HT-29 (cell line): ENCODE results near the gene KCNQ1. TPM values are rescaled to one million over a fixed set of nuclear protein-coding genes. Genes with fewer than 3 reads are reported as not detected.

ENCODE experiments used
- DNase-seq: peaks from one replicate; pipeline ENCODE4 v3.0.0-alpha.2; 2015; ENCODE audit warnings: low spot score
- total RNA-seq: library from RNA; depleted of rRNA; stranded (reverse); fragments of >200 nt; shearing (Covaris generic); gene quantifications from 2 replicates; pipeline ENCODE4 v1.2.3, GENCODE V29; 2014

The KCNQ1 gene
- total RNA-seq, 1 experiment from 2014 or later, result 9.9 TPM

DNA sequence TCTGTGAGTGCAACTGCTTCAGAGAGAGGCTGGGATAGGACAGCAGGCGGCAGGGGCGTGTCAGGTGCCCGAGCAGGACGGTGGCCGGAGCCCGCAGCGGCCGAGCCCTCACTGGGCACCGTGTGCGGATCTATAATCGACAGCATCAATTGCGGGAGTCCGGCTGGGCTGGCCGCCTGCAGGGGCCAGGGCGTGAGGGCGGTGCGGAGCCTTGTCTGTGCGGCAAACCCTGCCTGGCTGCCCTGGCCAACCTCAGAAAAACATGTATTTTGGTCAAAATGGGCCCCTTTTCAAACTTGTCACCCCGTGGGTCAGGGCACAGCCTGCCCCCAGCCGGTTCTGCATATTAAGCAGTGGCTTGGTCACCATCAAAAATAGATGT, 346.3 kb downstream of the KCNQ1 start:
- no peak for DNase-seq

DNA sequence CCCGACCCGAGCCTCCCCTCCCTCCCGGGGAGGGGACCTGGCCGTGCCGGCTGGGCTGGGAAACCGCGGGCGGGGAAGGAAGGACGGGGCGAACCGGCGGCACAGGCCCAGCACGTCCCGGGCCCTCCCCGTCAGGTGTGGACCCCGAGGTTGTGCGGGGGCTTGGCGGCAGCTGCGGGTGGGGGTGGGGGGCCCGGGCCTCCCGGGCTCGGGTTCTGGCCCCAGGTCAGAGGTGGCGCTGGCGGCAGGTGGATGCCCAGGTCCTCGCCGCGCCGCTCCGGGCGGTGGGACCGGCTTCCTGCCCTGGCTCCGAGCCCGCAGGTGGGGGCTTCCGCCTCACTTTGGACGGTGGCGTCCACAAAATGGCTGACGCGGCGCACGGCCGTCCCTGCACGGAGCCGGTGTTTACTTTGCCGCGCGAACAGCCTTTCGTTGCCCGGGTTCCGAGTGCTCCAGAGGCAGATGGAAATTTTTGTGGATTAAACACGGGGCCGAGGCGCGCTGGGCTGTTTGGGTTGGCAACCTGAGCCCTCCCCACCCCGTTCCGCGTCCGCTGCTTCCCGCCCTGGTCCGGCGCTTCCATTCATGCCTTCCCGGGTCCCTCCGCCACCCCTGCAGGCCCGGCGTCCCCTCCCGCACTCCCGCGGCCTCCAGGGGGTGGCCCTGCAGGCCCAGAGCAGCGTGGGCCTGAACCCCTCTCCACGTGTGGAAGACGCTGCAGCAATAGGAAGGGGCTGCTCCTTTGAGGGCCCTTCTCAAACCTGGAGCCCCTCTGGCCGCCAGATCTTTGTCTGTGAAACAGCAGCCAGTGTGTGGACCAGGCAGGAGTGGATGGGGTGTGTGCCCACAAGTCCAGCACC, 346.9 kb downstream of the KCNQ1 start:
- no peak for DNase-seq

GRCh38 chr11:2792381-2793250, 347.8 kb downstream of the KCNQ1 start:
- no peak for DNase-seq

DNA sequence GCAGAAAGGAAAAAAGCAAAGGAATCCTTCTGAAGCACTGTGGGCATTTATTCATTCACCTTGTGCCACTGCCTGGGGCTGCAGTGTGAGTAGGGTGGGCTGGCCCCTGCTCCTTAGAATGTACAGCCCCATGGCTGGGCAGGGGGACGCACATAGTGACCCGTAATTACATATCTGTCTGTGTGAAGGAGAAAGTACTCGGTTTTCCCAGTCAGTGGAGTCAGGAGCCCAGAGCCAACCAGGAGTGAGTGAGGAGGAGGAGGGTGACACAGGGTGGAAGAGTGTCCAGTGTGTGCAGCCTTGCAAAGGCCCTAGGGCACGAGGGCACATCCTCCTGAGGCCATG, 348.9 kb downstream of the KCNQ1 start:
- DNase-seq, result no peak

- DNase-seq, result no peak
Measured at GRCh38 chr11:2794046-2794967, 349.5 kb downstream of the KCNQ1 start.

- no peak for DNase-seq
Measured at GRCh38 chr11:2794968-2795322, 350.1 kb downstream of the KCNQ1 start.

DNA sequence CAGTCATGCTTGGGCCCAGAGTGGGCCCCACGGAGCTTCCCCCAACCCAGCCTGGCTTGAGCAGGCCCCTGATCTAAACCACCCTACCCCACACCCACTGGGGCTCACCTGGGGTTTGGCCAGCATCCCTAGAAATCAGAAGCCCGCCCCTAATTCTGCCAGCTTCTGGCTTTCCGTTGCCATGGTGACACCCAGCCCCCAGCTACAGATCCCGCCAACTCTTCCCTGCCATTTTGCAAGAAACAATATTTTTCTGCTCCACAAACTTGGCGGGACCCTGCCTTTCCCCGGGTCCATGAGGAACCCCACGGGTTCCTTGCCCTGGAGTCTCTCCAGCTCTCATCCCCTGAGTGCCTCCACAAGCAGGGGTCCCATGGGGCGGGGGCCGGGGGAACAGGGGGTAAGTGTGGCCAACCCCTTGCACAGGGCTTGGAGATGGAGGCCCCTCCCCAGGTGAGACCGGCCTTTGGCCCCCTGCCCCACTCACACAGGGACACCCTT, 350.7 kb downstream of the KCNQ1 start:
- no peak for DNase-seq

DNA sequence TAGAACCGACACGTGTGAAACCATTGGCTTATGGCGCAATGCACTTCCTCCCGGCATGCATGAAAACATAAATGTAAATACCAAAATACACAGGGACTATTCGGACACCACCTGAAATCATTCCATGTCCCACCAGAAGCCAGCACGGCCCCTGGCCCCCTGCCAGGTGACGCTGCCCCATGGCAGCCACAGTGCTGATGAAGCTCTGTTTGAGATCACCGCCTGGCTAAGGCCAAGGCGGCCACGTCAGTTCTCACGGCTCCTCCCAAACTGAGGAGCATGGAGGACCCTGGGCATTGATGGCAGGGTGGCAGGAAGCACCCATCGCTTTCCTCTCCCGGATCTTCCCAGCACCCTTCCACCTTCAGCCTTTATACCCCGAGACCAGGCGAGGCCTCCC, 351.3 kb downstream of the KCNQ1 start:
- no peak for DNase-seq

DNA sequence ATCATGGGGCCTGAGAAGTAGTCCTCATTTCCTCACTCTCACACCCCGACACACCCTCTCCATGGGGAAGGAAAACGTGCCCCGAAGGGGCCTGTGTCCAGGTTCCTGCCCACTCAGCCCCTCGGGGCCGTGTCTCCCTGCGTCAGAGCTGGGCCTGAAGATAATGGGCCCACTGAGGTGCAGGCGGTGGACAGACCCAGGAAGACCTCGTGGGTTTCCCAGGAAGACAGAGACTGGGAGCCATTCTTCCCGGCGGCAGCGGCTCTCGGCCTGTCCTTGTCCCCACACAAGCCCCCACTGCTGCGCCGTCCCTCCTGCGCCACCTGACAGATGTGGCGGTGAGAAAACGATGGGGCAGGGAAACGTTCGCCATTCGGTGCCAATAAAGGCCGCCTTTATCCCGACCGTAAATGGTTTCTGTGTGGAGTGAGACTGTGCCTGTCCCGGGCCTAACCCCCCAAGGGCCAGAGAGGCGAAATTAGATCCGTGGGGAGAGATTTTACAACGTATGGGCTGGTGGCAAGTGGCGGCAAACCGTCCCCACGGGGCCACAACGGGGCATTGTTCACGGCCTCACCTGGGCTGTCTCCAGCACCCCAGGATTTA, 351.8 kb downstream of the KCNQ1 start:
- no peak for DNase-seq

GRCh38 chr11:2797121-2797711, 352.4 kb downstream of the KCNQ1 start:
- DNase-seq, result no peak

- DNase-seq, result no peak
Measured at GRCh38 chr11:2797741-2798361, 353.0 kb downstream of the KCNQ1 start.

- DNase-seq, result no peak
Measured at GRCh38 chr11:2798951-2799761, 354.3 kb downstream of the KCNQ1 start.

DNA sequence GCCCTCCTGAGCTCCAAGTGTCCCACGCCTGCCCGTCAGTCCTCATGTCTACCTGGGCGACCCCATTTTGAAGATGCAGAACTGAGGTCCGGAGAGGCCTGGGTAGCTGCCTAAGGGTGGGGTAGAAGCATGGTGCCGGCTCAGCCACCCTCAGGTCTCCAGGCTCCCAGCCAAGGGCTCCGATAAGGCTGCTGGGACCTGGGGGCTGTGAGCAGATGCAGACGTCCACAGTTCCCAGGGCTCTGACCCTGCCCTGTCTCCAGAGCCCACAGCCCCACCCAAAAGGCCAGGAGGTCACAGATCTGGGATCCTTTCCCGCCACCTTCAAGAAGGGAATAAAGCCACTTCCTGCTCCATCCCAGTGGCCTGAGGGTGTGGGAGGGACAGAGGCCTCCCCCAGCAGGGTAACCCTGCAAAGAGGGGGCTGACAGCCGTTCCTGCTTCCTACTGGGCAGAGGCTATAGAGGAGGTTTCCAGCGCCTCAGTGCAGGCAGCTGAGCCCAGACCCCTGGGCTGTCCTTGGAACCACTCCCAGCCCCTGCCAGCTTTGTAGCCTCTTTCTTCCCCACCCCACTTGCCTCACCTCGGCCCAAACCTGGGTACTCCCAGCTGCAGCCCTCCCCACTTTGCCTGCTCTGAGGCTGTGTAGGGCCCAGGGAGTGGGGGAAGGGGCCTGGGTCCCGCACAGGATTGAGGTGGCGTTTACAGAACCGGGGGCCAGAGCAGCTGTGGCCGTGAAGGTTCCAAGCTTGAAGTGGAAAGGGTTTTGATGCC, 355.3 kb downstream of the KCNQ1 start:
- DNase-seq, result no peak

GRCh38 chr11:2800655-2801531, 356.1 kb downstream of the KCNQ1 start:
- DNase-seq, result no peak

GRCh38 chr11:2801711-2802388, 357.0 kb downstream of the KCNQ1 start:
- no peak for DNase-seq

- no peak for DNase-seq
Measured at GRCh38 chr11:2802389-2803185, 357.8 kb downstream of the KCNQ1 start.
